Umbilical cord (tissue), 2 donors: ENCODE measurements around the gene MED14. TPM values are rescaled to one million over a fixed set of nuclear protein-coding genes. Genes with fewer than 3 reads are reported as not detected.

Experiments
- DNase-seq: peaks from one replicate; pipeline ENCODE4 v3.0.0-alpha.2; 2015; ENCODE audit warnings: low spot score
- total RNA-seq: library from RNA; depleted of rRNA; stranded (reverse); fragments of >200 nt; gene quantifications from one replicate; pipeline ENCODE4 v1.2.3, GENCODE V29; 2014; ENCODE audit warnings: low replicate concordance; ENCODE audit not compliant: insufficient read depth

MED14 gene
- total RNA-seq, 1 donor from 2014 or later, result 52.0 TPM

DNA sequence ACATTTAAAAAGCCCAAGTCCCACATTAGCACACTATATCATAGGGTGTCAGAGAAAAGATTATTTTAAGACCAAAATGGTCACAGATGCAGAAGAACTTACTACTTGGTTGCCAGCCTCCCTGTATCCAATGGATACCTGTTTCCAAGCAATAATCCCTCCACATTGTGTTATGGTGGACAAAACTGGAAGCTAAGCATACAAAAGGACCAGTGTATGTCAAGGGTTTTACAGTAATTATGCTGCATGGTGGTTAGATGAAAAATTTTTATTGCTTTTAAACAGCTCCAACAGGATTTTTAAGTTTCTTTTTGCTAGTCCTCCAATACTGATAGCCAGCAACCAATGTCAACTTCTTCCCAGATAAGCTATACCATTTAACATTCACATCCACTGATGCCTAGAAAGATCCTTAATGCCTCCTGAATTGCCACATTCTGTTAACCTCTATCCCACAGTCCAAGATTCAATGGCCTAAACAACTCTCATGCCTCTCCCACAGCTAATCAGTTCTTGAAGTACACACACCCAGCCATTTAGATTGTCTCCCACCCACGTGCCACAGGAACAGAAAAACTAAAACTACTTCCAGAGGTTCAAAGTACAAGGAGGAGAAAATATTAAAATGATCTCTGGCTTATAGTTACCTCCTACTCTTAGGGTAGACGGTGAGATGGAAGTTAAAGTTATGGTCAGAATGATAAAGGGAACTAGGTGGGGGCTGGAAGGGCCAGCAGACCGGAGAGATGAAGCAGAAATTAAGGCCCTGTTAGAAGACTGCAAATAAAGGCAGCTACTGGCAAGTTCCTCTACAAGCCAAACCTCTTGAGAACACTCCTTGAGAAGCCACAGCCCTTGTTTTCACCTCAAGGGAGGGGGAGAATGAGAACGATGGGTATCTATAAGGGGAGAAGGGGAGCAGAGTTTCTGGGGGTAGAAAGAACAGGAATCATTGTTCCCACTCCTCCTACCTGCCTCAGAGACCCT, 5.5 kb downstream of the MED14 start:
- no peak for DNase-seq

DNA sequence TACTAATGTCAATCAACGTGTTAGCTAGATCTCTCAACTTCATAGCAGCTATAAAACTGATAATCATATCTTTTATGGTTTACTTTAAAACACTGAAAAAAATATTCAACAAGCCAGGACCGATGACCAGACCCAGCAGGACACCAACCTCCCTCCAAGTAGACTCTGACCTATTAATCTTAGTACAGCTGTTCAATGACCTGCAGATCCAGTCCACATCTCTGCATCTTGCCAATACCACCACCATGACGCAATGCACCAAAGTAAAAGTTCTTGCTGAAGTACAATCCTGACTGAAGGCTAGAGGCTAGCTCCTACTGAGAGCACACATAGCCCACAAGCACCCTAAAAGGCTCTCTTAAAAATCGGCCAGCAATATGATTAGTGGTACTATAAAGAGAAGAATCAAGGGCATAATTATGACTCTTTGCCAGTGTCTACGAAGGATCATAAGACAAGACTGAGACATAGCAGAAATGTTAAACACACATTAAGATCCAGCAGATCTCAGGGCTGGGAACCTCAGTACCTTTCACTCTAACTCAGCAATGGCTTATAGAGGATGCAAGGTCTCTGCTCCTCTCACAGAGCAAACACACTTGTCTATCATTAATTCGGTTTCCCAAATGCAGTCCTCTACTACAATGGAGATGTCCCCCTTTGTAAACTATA, 7.6 kb downstream of the MED14 start:
- peak; percentile 74 for DNase-seq

- DNase-seq, result no peak
Observed at GRCh38 chrX:40727093-40727492, 8.2 kb downstream of the MED14 start.

- no peak for DNase-seq
Observed at GRCh38 chrX:40722930-40723329, 12.4 kb downstream of the MED14 start.

GRCh38 chrX:40721489-40722106, 13.7 kb downstream of the MED14 start:
- no peak for DNase-seq

DNA sequence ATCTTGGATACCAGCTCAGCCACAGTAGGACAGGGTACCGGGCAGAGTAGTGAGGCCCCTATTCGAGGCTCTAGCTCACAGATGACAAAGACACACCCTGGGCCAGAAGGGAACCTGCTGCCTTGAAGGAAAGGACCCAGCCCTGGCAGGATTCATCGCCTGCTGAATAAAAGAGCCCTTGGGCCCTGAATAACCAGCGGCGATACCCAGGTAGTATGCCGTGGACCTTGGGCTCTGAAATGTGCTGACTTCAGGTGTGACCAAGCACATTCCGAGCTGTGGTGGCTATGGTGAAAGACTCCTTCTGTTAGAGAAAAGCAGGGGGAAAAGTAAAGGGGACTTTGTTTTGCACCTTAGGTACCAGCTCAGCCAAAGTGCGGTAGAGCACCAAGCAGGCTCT, 14.6 kb downstream of the MED14 start:
- no peak for DNase-seq

DNA sequence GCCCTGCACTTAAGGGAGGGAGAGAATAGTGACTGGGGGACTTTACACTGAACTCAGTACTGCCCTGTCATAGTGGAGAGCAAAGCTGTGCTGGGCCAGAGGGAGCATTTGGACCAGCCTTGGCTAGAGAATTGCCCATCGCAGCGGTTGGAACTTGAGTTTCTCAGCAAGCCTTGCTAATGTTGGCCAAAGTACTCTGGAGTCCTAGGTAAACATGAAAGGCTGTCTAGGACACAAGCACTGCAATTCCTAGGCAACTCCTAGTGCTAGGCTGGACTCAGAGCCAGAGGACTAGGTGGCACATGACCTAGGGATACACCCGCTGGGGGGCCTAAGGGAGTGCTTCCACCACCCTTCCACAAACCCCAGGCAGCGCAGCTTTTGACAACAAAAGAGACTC, 15.0 kb downstream of the MED14 start:
- DNase-seq, result no peak

DNA sequence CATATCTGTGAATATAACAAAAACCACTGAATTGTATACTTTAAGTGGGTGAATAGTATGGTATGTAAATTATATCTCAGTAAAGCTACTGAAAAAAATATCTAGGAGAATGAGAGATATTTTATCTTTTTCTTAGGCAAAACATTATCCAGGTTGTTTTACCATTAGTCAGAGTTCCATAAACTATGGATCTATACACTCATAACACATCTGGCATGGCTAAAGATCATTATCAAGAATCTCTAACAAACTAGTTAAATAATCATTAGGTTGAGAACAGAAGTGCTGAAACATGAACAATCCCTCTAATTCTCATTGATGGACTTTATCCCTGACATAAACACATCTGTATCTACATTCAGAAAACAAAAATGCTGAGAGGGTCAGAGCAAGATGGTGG, 15.6 kb downstream of the MED14 start:
- no peak for DNase-seq

GRCh38 chrX:40719218-40719617, 16.1 kb downstream of the MED14 start:
- DNase-seq, result no peak

DNA sequence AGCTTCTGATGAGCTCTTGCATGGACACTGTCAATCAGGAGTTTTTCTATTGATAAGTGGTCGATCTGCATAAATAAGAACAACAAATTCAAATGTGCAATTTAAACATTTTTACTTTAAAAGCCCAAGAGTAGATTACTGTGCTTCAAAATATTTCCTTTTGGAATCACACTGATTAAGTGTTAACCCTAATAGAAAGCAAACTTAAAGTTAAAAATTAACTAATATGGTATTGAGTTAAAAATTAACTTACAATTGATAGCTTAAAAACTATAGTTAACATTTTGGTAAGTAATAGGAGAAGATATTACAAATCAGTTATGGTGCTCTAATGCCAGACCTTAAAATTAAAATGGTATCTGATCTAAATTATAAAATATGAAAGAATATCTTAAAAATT, 25.9 kb downstream of the MED14 start:
- no peak for DNase-seq

DNA sequence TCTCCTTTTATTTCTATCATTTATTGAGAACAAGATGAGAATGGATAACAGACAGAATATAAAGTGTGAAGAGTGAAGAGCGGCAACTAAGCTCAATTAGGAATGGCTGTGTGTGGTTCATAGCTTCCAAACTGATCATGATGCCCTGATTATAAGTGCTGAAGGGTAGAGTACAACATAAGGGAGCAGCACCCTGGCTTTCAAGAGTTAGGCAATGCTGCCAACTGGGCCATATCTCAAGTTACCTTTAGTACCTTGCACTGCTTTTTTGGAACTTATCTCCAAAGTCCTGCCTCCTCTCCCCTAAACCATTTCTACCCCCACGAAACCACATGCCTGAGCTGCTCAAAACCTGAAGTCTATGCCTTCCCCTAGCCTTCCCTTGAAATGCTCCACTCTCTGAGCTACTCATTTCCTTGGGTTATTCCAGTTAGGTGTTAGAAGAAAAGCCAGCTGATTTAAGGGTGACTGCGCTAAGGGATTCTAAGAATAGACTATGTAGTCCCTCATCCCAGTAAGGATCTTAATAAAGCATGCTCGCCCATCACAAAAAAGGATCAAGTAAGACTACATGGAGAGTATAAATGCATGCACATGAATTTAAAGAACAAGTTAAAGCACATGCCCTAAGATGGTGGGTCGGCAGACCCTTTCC, 29.6 kb downstream of the MED14 start:
- DNase-seq, result no peak

GRCh38 chrX:40700640-40701342, 34.6 kb downstream of the MED14 start:
- DNase-seq, result no peak

- DNase-seq, result no peak
Observed at GRCh38 chrX:40698851-40699250, 36.5 kb downstream of the MED14 start.

GRCh38 chrX:40694802-40695201, 40.5 kb downstream of the MED14 start:
- no peak for DNase-seq

DNA sequence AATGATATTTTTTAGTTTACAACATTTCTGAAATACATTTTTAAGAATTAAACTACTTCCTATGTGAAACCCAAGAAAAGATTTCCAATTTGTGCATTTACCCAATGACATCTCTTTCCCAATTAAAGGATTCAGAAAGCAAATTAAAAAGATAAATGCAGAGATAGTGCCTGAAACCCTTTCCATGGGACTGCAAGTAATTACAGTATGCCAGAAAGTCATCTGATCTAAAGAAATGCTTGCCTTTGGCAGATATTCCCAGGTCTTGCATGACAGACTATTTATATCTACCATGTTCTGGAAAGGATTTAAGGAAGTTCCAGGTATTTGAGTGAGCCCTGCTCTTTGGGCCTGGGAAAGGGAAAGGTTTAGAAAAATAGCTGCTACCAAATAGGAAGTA, 46.4 kb downstream of the MED14 start:
- no peak for DNase-seq

DNA sequence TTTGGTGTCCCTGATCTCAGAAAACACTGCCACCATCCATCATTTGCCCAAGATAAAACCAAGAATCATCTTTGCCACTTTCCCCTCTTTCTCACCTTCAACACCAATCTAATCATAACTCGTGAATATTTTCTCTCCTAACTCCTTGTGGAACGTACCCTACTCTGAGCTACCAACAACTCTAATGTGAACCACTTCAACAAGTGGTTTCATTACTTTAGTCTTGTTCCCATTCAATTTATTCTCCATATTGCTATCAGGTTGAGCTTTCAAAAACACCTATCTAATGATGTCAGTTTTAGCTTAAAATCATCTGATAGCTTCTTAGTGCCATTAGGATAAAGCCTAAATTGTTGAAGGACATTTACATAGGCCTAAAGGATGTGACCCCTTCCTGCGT, 48.2 kb downstream of the MED14 start:
- DNase-seq, result no peak

GRCh38 chrX:40685362-40685918, 49.9 kb downstream of the MED14 start:
- DNase-seq, result no peak

GRCh38 chrX:40684092-40684491, 51.2 kb downstream of the MED14 start:
- DNase-seq, result no peak

- no peak for DNase-seq
Observed at GRCh38 chrX:40683245-40683644, 52.1 kb downstream of the MED14 start.

DNA sequence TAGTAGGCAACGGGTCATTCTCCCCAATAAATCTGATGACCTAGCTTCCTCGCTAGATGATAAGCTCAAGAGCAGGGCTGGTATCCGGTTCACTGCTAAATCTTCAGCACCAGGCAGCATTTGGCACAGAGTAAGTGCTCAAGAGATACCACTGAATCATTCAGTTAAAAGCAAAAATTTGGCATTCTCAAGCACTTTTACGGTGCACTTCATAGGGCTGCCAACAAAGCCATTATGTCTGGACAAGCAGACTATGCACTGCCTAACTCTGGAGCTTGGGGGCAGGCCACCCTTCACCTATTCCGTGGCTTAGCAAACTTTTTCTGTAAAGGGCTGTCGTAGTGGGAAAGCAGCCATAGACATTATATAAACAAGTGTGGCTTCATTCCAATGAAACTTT, 64.2 kb downstream of the MED14 start:
- DNase-seq, result no peak
